ENCODE results near the gene TWSG1. TPM values are rescaled to one million over a fixed set of nuclear protein-coding genes. Genes with fewer than 3 reads are reported as not detected.
"Not testable (repeated sequence)": the region's sequence is repeated elsewhere in the genome, so short reads cannot be mapped to it uniquely, and the experiment has no call there.

TWSG1 gene
- total and polyA plus RNA-seq, 7 donors, result 3.6 to 8.5 (median 7.0) TPM

DNA sequence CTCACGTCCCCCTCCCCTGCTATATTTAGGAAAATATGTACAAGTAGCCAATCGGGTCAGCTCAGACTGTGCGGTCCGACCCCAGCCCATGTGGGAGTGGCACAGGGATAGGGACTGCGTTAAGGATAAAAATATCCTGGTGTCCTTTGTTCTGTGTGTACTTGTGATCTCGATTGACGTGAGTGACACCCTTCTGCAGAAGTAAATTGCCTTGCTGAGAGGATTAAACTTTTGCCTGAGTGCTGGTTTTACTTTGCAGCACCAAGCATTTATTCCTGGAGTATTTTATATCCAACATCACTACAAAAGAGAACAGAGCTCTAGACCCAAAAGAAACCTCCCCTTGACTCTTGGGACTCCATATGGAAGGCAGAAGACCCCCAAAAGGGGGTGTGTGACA, 112.8 kb downstream of the TWSG1 start:
- ATAC-seq (no peak), DNase-seq (no peak)
- H3K27me3 ChIP-seq (ENCODE audit: insufficient read depth in 3 of 3, low read length in 2 of 3), result peaks cover 0 to 3% (median 0%) of the 10 kb centered on the region in 3 donors
- WGBS, 3 donors, result 96 to 99% (median 96%) methylated on average over 7 of the region's 7 CpGs
- H3K4me3 ChIP-seq, result no peak overlapping the region
- TF ChIP-seq, protein P1, sequence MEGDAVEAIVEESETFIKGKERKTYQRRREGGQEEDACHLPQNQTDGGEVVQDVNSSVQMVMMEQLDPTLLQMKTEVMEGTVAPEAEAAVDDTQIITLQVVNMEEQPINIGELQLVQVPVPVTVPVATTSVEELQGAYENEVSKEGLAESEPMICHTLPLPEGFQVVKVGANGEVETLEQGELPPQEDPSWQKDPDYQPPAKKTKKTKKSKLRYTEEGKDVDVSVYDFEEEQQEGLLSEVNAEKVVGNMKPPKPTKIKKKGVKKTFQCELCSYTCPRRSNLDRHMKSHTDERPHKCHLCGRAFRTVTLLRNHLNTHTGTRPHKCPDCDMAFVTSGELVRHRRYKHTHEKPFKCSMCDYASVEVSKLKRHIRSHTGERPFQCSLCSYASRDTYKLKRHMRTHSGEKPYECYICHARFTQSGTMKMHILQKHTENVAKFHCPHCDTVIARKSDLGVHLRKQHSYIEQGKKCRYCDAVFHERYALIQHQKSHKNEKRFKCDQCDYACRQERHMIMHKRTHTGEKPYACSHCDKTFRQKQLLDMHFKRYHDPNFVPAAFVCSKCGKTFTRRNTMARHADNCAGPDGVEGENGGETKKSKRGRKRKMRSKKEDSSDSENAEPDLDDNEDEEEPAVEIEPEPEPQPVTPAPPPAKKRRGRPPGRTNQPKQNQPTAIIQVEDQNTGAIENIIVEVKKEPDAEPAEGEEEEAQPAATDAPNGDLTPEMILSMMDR (IDR thresholded peaks at IDR 0.05), result no peak
- no peaks in the 10 kb centered on the region for H3K9me3 ChIP-seq
- no peaks in the 10 kb centered on the region for H3K4me1 ChIP-seq
- no peak overlapping the region for H3K27ac ChIP-seq
- intact Hi-C loops (cut with DNase I), result no loop called here
- H3K36me3 ChIP-seq (ENCODE audit: insufficient read depth in 1 of 2, low read depth in 1 of 2), result no peaks in the 10 kb centered on the region

DNA sequence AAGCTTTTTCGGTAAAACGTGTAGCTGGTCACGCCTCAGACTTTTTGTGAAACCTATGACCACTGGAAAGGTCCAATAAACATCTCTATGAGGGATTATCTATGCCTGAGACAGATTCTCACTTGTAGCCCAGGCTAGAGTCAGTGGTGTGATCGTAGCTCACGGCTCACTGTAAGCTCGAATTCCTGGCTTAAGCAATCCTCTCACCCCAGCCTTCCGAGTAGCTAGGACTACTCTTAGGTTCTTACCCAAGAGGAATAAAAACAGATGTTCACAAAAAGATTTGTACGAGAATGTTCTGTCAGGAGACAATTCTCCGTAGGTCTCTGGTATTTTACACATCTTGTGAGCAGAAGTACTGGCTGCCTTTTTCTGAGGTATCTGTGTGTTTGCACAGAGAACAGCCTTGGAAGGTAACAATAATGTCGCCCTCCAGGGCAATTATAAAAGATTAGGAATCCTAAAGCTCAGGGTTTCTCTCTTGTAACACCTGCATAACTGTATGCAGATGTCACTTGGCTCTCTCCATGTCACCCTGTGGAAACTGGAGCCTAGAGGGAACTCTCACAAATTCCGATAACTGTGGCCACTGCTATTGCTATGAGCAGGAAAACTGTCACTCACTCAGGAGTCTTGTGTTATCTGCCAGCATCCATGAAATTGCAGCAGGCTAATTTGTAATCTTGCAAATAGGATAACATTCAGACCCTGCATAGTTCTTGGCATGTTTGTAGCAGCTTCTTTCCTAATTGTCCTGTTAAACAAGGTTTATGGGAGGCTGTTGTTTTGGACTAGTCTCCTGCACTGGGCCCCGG, 115.2 kb downstream of the TWSG1 start:
- no peak for ATAC-seq
- no peak overlapping the region for H3K27ac ChIP-seq

DNA sequence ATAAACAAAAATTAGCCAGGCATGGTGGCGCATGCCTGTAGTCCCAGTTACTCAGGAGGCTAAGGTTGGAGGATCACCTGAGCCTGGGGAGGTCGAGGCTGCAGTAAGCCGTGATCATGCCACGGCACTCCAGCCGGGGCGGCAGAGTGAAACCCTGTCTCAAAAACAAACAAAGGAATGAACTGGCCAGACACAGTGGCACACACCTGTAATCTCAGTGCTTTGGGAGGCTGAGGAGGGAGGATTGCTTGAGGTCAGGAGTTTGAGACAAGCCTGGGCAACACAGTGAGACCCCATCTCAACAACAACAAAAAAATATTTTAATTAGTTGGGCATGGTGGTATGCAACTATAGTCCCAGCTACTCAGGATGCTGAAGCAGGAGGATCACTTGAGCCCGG, 116.3 kb downstream of the TWSG1 start:
- H3K4me3 ChIP-seq; ATAC-seq; H3K27me3 ChIP-seq (ENCODE audit: insufficient read depth in 3 of 3, low read length in 2 of 3); DNase-seq; H3K36me3 ChIP-seq (ENCODE audit: insufficient read depth in 1 of 2, low read depth in 1 of 2); H3K4me1 ChIP-seq; intact Hi-C loops (cut with DNase I); H3K9me3 ChIP-seq; H3K27ac ChIP-seq: not testable (repeated sequence)
- 92 to 96% (median 95%) methylated on average over 7 of the region's 7 CpGs for WGBS, 3 donors

More for the DNA sequence above, 115.2 kb downstream of the TWSG1 start:
- Histone ChIP-seq H3K9me3 (no peaks in the 10 kb centered on the region), H3K4me3 (no peak overlapping the region), H3K4me1 (no peaks in the 10 kb centered on the region), H3K36me3 (ENCODE audit: insufficient read depth in 1 of 2, low read depth in 1 of 2) (no peaks in the 10 kb centered on the region), H3K27me3 (ENCODE audit: insufficient read depth in 3 of 3, low read length in 2 of 3) (peaks cover 0 to 3% (median 0%) of the 10 kb centered on the region in 3 donors)
- TF ChIP-seq, protein P1 (IDR thresholded peaks at IDR 0.05), result no peak
- 42 to 49% (median 48%) methylated on average over 12 of the region's 12 CpGs for WGBS, 3 donors
- intact Hi-C loops (cut with DNase I), result no loop called here
- no peak for DNase-seq

Other genes starting within 250 kb of the TWSG1 start
- 100 to 1,000 TPM; 312 to 467 (median 328) TPM for gene NDUFV2, start 232.1 kb upstream of the TWSG1 start, total RNA-seq
- 100 to 1,000 TPM; 451 to 565 (median 547) TPM for gene NDUFV2, start 232.1 kb upstream of the TWSG1 start, polyA plus RNA-seq
- gene ANKRD12, start 198.0 kb upstream of the TWSG1 start, total RNA-seq, result 10 to 100 TPM; 36.7 to 49.0 (median 44.4) TPM
- gene ANKRD12, start 198.0 kb upstream of the TWSG1 start, polyA plus RNA-seq, result 10 to 100 TPM in 1 of 3 donors, 1 to 10 TPM in 2; 5.7 to 12.0 (median 5.9) TPM
- 10 to 100 TPM; 28.7 to 42.6 (median 39.6) TPM for gene RALBP1, start 140.7 kb downstream of the TWSG1 start, total RNA-seq
- gene RALBP1, start 140.7 kb downstream of the TWSG1 start, polyA plus RNA-seq, result 10 to 100 TPM; 32.7 to 85.0 (median 32.8) TPM